BLaER1 (cell line): Measurements from ENCODE around the gene FOXL3.

Experiments
- H3K27ac ChIP-seq: shearing (Covaris generic); formaldehyde crosslinking; 2 replicates; pipeline ENCODE4 v1.8.1; 2022
- H3K27me3 ChIP-seq: shearing (Covaris generic); formaldehyde crosslinking; 2 replicates; pipeline ENCODE4 v1.8.1; 2022
- H3K36me3 ChIP-seq: shearing (Covaris generic); formaldehyde crosslinking; 2 replicates; pipeline ENCODE4 v1.8.1; 2022
- H3K4me1 ChIP-seq: shearing (Covaris generic); formaldehyde crosslinking; 2 replicates; pipeline ENCODE4 v1.8.1; 2022
- H3K4me2 ChIP-seq: shearing (Covaris generic); formaldehyde crosslinking; 2 replicates; pipeline ENCODE4 v1.8.1; 2022
- H3K4me3 ChIP-seq: shearing (Covaris generic); formaldehyde crosslinking; 2 replicates; pipeline ENCODE4 v1.8.1; 2022
- H3K9ac ChIP-seq: shearing (Covaris generic); formaldehyde crosslinking; 2 replicates; pipeline ENCODE4 v1.8.1; 2022
- H3K9me3 ChIP-seq: shearing (Covaris generic); formaldehyde crosslinking; 2 replicates; pipeline ENCODE4 v1.8.1; 2022
- H4K20me1 ChIP-seq: shearing (Covaris generic); formaldehyde crosslinking; 2 replicates; pipeline ENCODE4 v1.8.1; 2022
- Cebpa-rat ChIP-seq: shearing (Covaris generic); IDR thresholded peaks from 2 replicates; pipeline ENCODE4 v1.8.1; 2022

Gene FOXL3

DNA sequence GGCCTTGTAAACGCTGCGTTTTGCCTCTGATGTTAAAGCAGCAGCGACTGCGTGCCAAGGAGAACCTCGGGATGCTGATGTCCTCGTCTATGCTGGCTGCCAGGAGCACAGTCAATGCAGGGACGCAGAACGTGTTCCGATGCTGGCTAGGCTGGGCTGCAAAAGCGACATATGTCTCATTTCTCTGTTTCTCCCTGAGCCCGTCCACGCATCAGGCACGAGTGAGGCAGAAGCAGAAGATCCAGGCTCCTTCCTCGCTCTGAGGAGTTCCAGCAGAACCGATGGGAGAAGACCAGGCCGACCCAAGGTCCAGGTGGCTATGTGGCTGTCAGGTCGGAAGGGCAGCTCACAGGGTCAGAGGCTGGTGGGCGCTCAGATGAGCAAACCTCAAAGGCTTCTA lies 3.7 kb upstream of the FOXL3 start:
- H3K36me3 ChIP-seq, result no peaks in the 10 kb centered on the region
- H3K4me3 ChIP-seq, result no peak overlapping the region
- peaks cover 39% of the 10 kb centered on the region for H3K9me3 ChIP-seq
- no peak overlapping the region for H3K9ac ChIP-seq
- TF ChIP-seq Cebpa-rat, result no peak
- no peak overlapping the region for H3K27ac ChIP-seq
- no peaks in the 10 kb centered on the region for H3K27me3 ChIP-seq
- no peaks in the 10 kb centered on the region for H3K4me1 ChIP-seq
- H3K4me2 ChIP-seq, result no peak overlapping the region
- no peaks in the 10 kb centered on the region for H4K20me1 ChIP-seq

GRCh38 chr7:288671-289101 lies 1.3 kb upstream of the FOXL3 start:
- no peak overlapping the region for H3K4me3 ChIP-seq
- no peaks in the 10 kb centered on the region for H3K4me1 ChIP-seq
- H3K27me3 ChIP-seq, result no peaks in the 10 kb centered on the region
- TF ChIP-seq Cebpa-rat, result no peak
- H3K27ac ChIP-seq, result no peak overlapping the region
- peaks cover 35% of the 10 kb centered on the region for H3K9me3 ChIP-seq
- H3K4me2 ChIP-seq, result no peak overlapping the region
- H4K20me1 ChIP-seq, result no peaks in the 10 kb centered on the region
- no peaks in the 10 kb centered on the region for H3K36me3 ChIP-seq
- no peak overlapping the region for H3K9ac ChIP-seq

DNA sequence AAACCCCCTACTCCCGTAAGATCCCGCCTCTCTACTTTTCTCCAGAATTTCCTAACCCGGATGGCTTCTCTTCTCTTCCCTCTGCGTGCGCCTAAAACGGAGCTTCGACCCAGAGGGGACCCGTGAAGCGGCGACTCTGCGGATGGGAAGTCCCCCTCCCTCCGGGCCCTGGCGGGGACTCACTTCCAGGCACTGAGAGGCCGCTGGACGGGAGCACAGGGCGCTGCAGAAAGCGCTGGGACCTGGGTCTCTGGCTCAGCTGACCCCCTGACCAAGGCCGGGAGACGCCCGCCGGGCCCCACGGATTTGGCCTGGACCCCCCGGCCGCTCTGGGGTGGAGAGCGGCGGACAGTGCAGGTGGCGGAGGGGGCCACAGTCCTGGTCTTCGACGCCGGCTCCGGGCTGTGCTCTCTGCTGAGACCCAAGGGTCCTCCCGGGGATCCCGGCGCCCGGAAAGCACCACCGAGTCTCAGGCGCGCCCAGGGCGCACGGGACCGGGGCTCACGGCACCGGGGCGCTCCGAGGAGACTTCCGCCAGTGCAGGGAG lies 688 bp upstream of the FOXL3 start:
- Histone ChIP-seq H3K4me2 (no peak overlapping the region), H3K27me3 (no peaks in the 10 kb centered on the region), H3K27ac (no peak overlapping the region), H3K9me3 (peaks cover 35% of the 10 kb centered on the region), H3K9ac (no peak overlapping the region), H3K4me1 (no peaks in the 10 kb centered on the region), H3K4me3 (no peak overlapping the region), H3K36me3 (no peaks in the 10 kb centered on the region), H4K20me1 (no peaks in the 10 kb centered on the region)
- no peak for TF ChIP-seq Cebpa-rat

DNA sequence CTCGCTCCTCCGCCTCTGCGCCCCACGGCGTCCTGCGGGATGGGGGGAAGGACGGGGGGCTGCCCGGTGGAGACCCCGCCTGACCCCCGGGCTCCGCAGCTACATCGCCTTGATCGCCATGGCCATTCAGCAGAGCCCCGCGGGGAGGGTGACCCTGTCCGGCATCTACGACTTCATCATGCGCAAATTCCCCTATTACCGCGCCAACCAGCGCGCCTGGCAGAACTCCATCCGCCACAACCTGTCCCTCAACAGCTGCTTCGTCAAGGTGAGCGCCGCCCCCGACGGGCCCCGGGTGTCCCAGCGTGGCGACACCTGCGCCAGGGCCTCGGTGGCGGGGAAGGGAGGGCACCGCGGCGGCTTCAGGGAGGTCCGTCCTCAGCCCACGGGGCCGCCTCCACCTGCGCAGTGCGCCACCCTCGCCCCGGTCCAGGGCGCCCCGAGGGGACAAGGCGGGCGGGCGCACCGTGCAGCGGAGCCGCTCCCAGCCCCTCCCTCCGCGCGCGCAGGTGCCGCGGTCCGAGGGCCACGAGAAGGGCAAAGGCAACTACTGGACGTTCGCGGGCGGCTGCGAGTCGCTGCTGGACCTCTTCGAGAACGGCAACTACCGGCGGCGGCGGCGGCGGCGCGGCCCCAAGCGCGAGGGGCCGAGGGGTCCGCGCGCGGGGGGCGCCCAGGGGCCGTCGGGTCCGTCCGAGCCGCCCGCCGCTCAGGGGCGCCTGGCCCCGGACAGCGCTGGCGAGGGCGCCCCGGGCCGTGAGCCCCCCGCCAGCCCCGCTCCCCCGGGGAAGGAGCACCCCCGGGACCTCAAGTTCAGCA lies 793 bp downstream of the FOXL3 start:
- H3K27me3 ChIP-seq, result no peaks in the 10 kb centered on the region
- H4K20me1 ChIP-seq, result no peaks in the 10 kb centered on the region
- H3K4me2 ChIP-seq, result no peak overlapping the region
- no peaks in the 10 kb centered on the region for H3K36me3 ChIP-seq
- peaks cover 35% of the 10 kb centered on the region for H3K9me3 ChIP-seq
- H3K4me3 ChIP-seq, result no peak overlapping the region
- TF ChIP-seq Cebpa-rat, result no peak
- no peak overlapping the region for H3K9ac ChIP-seq
- no peak overlapping the region for H3K27ac ChIP-seq
- H3K4me1 ChIP-seq, result peaks cover 9% of the 10 kb centered on the region

- no peak for TF ChIP-seq Cebpa-rat
- H3K9me3 ChIP-seq, result peaks cover 35% of the 10 kb centered on the region
- H3K27ac ChIP-seq, result no peak overlapping the region
- no peaks in the 10 kb centered on the region for H4K20me1 ChIP-seq
- no peak overlapping the region for H3K9ac ChIP-seq
- no peaks in the 10 kb centered on the region for H3K27me3 ChIP-seq
- H3K4me2 ChIP-seq, result no peak overlapping the region
- H3K4me3 ChIP-seq, result no peak overlapping the region
- H3K4me1 ChIP-seq, result peaks cover 10% of the 10 kb centered on the region
- H3K36me3 ChIP-seq, result no peaks in the 10 kb centered on the region
Measured at GRCh38 chr7:291373-292092, 1.6 kb downstream of the FOXL3 start.

- Histone ChIP-seq H3K27ac (no peak overlapping the region), H3K4me3 (no peak overlapping the region), H3K4me1 (peaks cover 10% of the 10 kb centered on the region), H3K9me3 (peaks cover 35% of the 10 kb centered on the region), H3K36me3 (no peaks in the 10 kb centered on the region), H4K20me1 (no peaks in the 10 kb centered on the region), H3K27me3 (no peaks in the 10 kb centered on the region), H3K9ac (no peak overlapping the region), H3K4me2 (no peak overlapping the region)
- TF ChIP-seq Cebpa-rat, result no peak
Measured at GRCh38 chr7:292226-292625, 2.3 kb downstream of the FOXL3 start.

DNA sequence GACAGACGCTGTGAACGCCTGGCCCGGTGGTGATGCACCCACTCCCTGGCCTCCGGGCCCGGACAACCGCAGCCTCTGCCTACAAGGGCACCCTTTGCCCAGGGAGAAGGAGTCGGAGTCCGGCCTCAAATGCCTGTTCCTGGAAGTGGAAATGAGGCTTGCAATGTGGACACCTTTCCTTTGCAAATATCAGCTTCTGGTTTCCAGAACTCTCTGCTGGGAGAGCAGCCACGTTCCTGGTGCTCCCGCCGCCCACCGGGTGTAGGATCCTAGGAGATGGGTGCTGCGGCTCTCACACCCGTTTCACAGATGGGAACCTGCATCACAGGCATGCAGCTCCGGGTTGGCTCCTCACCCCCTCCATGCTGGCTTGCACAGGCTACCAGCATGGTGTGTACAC lies 2.9 kb downstream of the FOXL3 start:
- Histone ChIP-seq H3K9ac (no peak overlapping the region), H3K4me2 (no peak overlapping the region), H4K20me1 (no peaks in the 10 kb centered on the region), H3K27ac (no peak overlapping the region), H3K4me3 (no peak overlapping the region), H3K36me3 (no peaks in the 10 kb centered on the region), H3K27me3 (no peaks in the 10 kb centered on the region), H3K4me1 (peaks cover 10% of the 10 kb centered on the region), H3K9me3 (peaks cover 35% of the 10 kb centered on the region)
- no peak for TF ChIP-seq Cebpa-rat

DNA sequence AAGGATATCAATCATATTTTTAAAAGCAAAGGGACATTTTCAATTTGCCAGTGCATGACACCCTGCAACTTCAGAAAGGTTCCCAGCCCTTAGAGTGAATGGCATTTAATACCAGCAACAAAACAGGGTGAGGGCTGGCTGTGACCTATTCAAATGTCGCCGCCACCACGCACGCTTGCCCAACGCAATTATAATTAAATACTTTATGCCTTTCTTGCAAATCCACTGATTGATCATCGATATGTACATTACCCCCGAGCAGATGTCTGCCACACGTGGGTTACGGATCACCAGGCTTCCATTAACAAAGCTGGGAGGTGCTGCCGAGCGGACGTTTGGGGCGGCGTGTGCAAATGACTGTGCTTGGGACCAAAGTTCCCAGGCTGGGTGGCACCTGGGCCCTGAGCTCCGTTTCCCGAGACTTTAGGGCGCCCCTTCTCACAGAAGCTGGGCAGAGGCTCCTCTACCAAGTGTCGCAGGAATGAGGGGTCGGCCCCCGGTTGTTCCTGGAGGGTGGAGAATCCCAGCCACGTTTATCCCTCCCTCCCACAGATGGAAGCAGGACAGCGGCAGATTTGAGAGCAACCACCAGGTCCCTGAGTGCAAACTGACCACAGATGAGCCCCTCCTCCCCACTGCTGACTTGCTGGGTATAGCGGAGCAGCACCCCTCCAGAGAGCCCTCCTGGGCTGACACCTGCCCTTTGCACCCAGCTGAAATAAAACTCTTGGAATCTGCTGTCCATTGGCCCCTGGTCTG lies 3.9 kb downstream of the FOXL3 start:
- Histone ChIP-seq H3K4me2 (no peak overlapping the region), H3K9me3 (peaks cover 30% of the 10 kb centered on the region), H3K4me3 (no peak overlapping the region), H3K27ac (no peak overlapping the region), H3K36me3 (no peaks in the 10 kb centered on the region), H4K20me1 (no peaks in the 10 kb centered on the region), H3K27me3 (no peaks in the 10 kb centered on the region), H3K9ac (no peak overlapping the region), H3K4me1 (peaks cover 10% of the 10 kb centered on the region)
- TF ChIP-seq Cebpa-rat, result no peak

DNA sequence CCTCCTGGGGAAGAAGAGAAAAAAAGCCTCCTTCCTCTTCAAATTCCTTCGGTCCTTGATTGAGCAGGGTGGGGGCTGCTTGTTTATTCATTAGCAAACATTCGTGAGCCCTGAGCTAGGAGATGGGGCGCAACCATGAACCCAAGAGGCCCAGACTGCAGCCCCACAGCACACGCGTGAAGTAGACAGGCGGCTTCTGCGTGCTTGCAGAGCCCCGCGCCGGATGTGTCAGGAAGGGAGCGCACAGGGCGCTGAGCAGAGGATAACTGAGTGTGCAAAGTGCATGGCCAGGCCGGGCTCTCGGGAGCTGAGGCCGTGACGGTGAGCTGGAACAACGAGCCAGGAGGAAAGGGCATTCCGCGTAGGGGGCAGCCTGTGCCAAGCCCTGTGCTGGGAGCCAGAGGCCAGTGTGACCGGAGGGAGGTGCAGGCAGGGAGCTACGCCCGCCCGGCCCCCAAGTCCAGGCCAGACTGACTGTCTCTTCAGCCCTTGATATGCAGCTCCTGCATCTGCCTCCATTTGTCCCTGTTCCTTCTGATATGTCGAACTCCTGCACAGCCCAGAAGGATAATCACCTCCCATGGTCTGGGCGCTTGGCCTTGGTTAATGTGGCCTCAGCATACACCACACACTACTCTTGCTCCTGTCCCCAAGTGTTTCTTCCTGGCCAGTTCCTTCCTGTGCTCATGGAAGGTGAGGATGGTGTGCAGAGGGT lies 4.6 kb downstream of the FOXL3 start:
- Histone ChIP-seq H3K9ac (no peak overlapping the region), H3K4me2 (no peak overlapping the region), H3K4me1 (peaks cover 10% of the 10 kb centered on the region), H3K36me3 (no peaks in the 10 kb centered on the region), H3K27me3 (no peaks in the 10 kb centered on the region), H3K27ac (no peak overlapping the region), H3K9me3 (peaks cover 22% of the 10 kb centered on the region), H4K20me1 (no peaks in the 10 kb centered on the region), H3K4me3 (no peak overlapping the region)
- no peak for TF ChIP-seq Cebpa-rat
